Upper lobe of left lung (tissue), 4 donors: ENCODE measurements around the gene SECTM1.

ENCODE experiments used
- CTCF ChIP-seq, 6 experiments: fragments of 450-650 bp in 4 of 6; fragments of 200-600 bp in 2 of 6; sonication (generic) in 2 of 6; IDR thresholded peaks; one replicate each; pipeline ENCODE4 v1.5.1; 2016 to 2019; ENCODE audit warnings: antibody characterized with exemption in 6 of 6
- EP300 ChIP-seq, 4 donors: sonication (generic); formaldehyde crosslinking; IDR thresholded peaks; one replicate each; pipeline ENCODE4 v1.5.1; 2017; ENCODE audit warnings: antibody characterized with exemption in 4 of 4, control low read depth in 2 of 4
- POLR2A ChIP-seq, 4 donors: fragments of 450-650 bp; IDR thresholded peaks; one replicate each; pipeline ENCODE4 v1.5.1; 2016 to 2017; ENCODE audit warnings: antibody characterized with exemption in 4 of 4, mild to moderate bottlenecking in 2 of 4

- TF ChIP-seq POLR2A (IDR thresholded peaks at IDR 0.05) (no peak), CTCF (IDR thresholded peaks at IDR 0.05) (no peak), EP300 (IDR thresholded peaks at IDR 0.05) (no peak)
Measured at GRCh38 chr17:82319619-82320062, 13.9 kb downstream of the SECTM1 start.
